Hepatic stellate cell (primary cell): ENCODE measurements around the gene ZCCHC3.
A peak's percentile ranks its signal among the peaks of the same experiment; 100 is the strongest.

Experiments used
- DNase-seq: peaks from one replicate; pipeline ENCODE4 v3.0.0; 2011; ENCODE audit warnings: low spot score

Gene ZCCHC3

GRCh38 chr20:284172-284571, 13.2 kb upstream of the ZCCHC3 start:
- DNase-seq, result no peak

- no peak for DNase-seq
Observed at GRCh38 chr20:286508-286907, 10.9 kb upstream of the ZCCHC3 start.

GRCh38 chr20:288956-289692, 8.2 kb upstream of the ZCCHC3 start:
- DNase-seq, result no peak

- peak; percentile 22 for DNase-seq
Observed at GRCh38 chr20:289693-290083, 7.7 kb upstream of the ZCCHC3 start.

GRCh38 chr20:290084-290831, 7.1 kb upstream of the ZCCHC3 start, which contains the start of gene C20orf96:
Gene C20orf96, minus strand, starts transcription at chr20:290750. Its CDS starts 140 bp downstream, at chr20:290610.
- peak; percentile 92 for DNase-seq

- DNase-seq, result no peak
Observed at GRCh38 chr20:294602-295001, 2.8 kb upstream of the ZCCHC3 start.

- DNase-seq, result no peak
Observed at GRCh38 chr20:295804-296203, 1.6 kb upstream of the ZCCHC3 start.

- peak; percentile 72 for DNase-seq
Observed at GRCh38 chr20:297925-298775, 780 bp downstream of the ZCCHC3 start.

- no peak for DNase-seq
Observed at GRCh38 chr20:298776-299391, 1.5 kb downstream of the ZCCHC3 start.

GRCh38 chr20:300345-300990, 3.1 kb downstream of the ZCCHC3 start:
- no peak for DNase-seq

- no peak for DNase-seq
Observed at GRCh38 chr20:301886-302848, 4.8 kb downstream of the ZCCHC3 start.

- no peak for DNase-seq
Observed at GRCh38 chr20:305745-306144, 8.4 kb downstream of the ZCCHC3 start.

GRCh38 chr20:308427-309038, 11.2 kb downstream of the ZCCHC3 start:
- no peak for DNase-seq

- no peak for DNase-seq
Observed at GRCh38 chr20:309306-309840, 12.0 kb downstream of the ZCCHC3 start.

- peak; percentile 99 for DNase-seq
Observed at GRCh38 chr20:309841-310644, 12.7 kb downstream of the ZCCHC3 start.

GRCh38 chr20:310645-311044, 13.3 kb downstream of the ZCCHC3 start:
- DNase-seq, result no peak

- DNase-seq, result no peak
Observed at GRCh38 chr20:311609-312008, 14.2 kb downstream of the ZCCHC3 start.

GRCh38 chr20:312067-312466, 14.7 kb downstream of the ZCCHC3 start:
- DNase-seq, result no peak

GRCh38 chr20:312866-313265, 15.5 kb downstream of the ZCCHC3 start:
- DNase-seq, result no peak
